Hepatocyte (in vitro differentiated cells): ENCODE results near the gene RNF168. TPM values are rescaled to one million over a fixed set of nuclear protein-coding genes. Genes with fewer than 3 reads are reported as not detected.

ENCODE experiments used
- DNase-seq: peaks from one replicate; pipeline ENCODE4 v3.0.0-alpha.2; 2016; ENCODE audit warnings: low spot score
- H2AFZ ChIP-seq: fragments of 200-600 bp; sonication (generic); 2 replicates; pipeline ENCODE4 v1.6.0; 2016; ENCODE audit warnings: antibody characterized with exemption, mild to moderate bottlenecking
- H3K27ac ChIP-seq: fragments of 200-600 bp; sonication (generic); 2 replicates; pipeline ENCODE4 v1.5.1; 2016; ENCODE audit warnings: mild to moderate bottlenecking
- H3K27me3 ChIP-seq: fragments of 200-600 bp; sonication (generic); 2 replicates; pipeline ENCODE4 v1.6.1; 2016
- H3K36me3 ChIP-seq: fragments of 200-600 bp; sonication (generic); replicated peaks from 2 replicates; pipeline ENCODE4 v1.5.1; 2016; ENCODE audit warnings: low read depth; ENCODE audit not compliant: insufficient read depth
- H3K4me1 ChIP-seq: fragments of 200-600 bp; sonication (generic); 2 replicates; pipeline ENCODE4 v1.5.1; 2016; ENCODE audit warnings: mild to moderate bottlenecking, moderate library complexity; ENCODE audit not compliant: insufficient read depth
- H3K4me2 ChIP-seq: fragments of 200-600 bp; sonication (generic); 2 replicates; pipeline ENCODE4 v1.6.0; 2016
- H3K4me3 ChIP-seq: fragments of 200-600 bp; sonication (generic); 2 replicates; pipeline ENCODE4 v1.5.1; 2016; ENCODE audit warnings: mild to moderate bottlenecking
- H3K79me2 ChIP-seq: fragments of 200-600 bp; sonication (generic); 2 replicates; pipeline ENCODE4 v1.6.0; 2017; ENCODE audit warnings: mild to moderate bottlenecking
- H3K9me2 ChIP-seq: fragments of 200-600 bp; sonication (generic); replicated peaks from 2 replicates; pipeline ENCODE4 v1.6.0; 2017; ENCODE audit warnings: mild to moderate bottlenecking; ENCODE audit not compliant: insufficient read depth
- H3K9me3 ChIP-seq: fragments of 200-600 bp; sonication (generic); 2 replicates; pipeline ENCODE4 v1.5.1; 2016; ENCODE audit warnings: low read depth, mild to moderate bottlenecking
- H4K20me1 ChIP-seq: fragments of 200-600 bp; sonication (generic); 2 replicates; pipeline ENCODE4 v1.6.0; 2016; ENCODE audit warnings: mild to moderate bottlenecking; ENCODE audit not compliant: insufficient read depth, poor library complexity, severe bottlenecking
- EZH2 ChIP-seq: fragments of 200-600 bp; sonication (generic); IDR thresholded peaks from 2 replicates; pipeline ENCODE4 v1.6.1; 2016; ENCODE audit warnings: antibody characterized with exemption, mild to moderate bottlenecking, borderline replicate concordance
- EZH2phosphoT487 ChIP-seq: fragments of 200-600 bp; sonication (generic); IDR thresholded peaks from one replicate; pipeline ENCODE4 v1.6.1; 2018; ENCODE audit warnings: antibody characterized with exemption, mild to moderate bottlenecking, low read depth, moderate library complexity; ENCODE audit not compliant: unreplicated experiment, severe bottlenecking
- WGBS: methylation state at CpG from one replicate; pipeline ENCODE4 v1.1.6; 2016; ENCODE audit warnings: low lambda C conversion rate; ENCODE audit errors: missing lambda C conversion rate; 5-methylcytosine and 5-hydroxymethylcytosine counted together
- polyA plus RNA-seq: library from polyadenylated mRNA; unstranded; fragments of >200 nt; fragmentation: Nextera tagmentation; extraction: Ambion mirVana; gene quantifications from 2 replicates; pipeline ENCODE4 v1.2.1, GENCODE V29; 2016
- total RNA-seq: library from RNA; depleted of rRNA; stranded (reverse); fragments of >200 nt; gene quantifications from 2 replicates; pipeline ENCODE4 v1.2.3, GENCODE V29; 2014
- TF ChIP-seq, protein P1 (sequence below): fragments of 200-600 bp; sonication (generic); IDR thresholded peaks from 2 replicates; pipeline ENCODE4 v1.5.1; 2016; ENCODE audit warnings: antibody characterized with exemption, mild to moderate bottlenecking; ENCODE audit not compliant: poor library complexity

The RNF168 gene
- total and polyA plus RNA-seq, 2 experiments from 2014 or later: 5.3 to 13.5 TPM

- H3K36me3 ChIP-seq: no peaks in the 10 kb centered on the region
- H3K79me2 ChIP-seq: no peaks in the 10 kb centered on the region
- no peaks in the 10 kb centered on the region for H3K4me1 ChIP-seq
- H2AFZ ChIP-seq: no peak overlapping the region
- no peaks in the 10 kb centered on the region for H3K27me3 ChIP-seq
- H3K4me3 ChIP-seq: no peak overlapping the region
- H3K9me3 ChIP-seq: no peaks in the 10 kb centered on the region
- TF ChIP-seq, protein P1, sequence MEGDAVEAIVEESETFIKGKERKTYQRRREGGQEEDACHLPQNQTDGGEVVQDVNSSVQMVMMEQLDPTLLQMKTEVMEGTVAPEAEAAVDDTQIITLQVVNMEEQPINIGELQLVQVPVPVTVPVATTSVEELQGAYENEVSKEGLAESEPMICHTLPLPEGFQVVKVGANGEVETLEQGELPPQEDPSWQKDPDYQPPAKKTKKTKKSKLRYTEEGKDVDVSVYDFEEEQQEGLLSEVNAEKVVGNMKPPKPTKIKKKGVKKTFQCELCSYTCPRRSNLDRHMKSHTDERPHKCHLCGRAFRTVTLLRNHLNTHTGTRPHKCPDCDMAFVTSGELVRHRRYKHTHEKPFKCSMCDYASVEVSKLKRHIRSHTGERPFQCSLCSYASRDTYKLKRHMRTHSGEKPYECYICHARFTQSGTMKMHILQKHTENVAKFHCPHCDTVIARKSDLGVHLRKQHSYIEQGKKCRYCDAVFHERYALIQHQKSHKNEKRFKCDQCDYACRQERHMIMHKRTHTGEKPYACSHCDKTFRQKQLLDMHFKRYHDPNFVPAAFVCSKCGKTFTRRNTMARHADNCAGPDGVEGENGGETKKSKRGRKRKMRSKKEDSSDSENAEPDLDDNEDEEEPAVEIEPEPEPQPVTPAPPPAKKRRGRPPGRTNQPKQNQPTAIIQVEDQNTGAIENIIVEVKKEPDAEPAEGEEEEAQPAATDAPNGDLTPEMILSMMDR: no peak
- no peak for TF ChIP-seq EZH2
- TF ChIP-seq EZH2phosphoT487: no peak
- no peak for DNase-seq
- 71% methylated on average over 4 of the region's 4 CpGs for WGBS
- no peaks in the 10 kb centered on the region for H3K9me2 ChIP-seq
- no peak overlapping the region for H3K27ac ChIP-seq
- H3K4me2 ChIP-seq: no peak overlapping the region
- no peaks in the 10 kb centered on the region for H4K20me1 ChIP-seq
Measured at GRCh38 chr3:196531418-196531817, 27.9 kb upstream of the RNF168 start.

- peak; percentile 84 for DNase-seq
- no peak overlapping the region for H3K27ac ChIP-seq
- 12% methylated on average over 49 of the region's 52 CpGs for WGBS
- H3K4me1 ChIP-seq: no peaks in the 10 kb centered on the region
- H3K4me2 ChIP-seq: peak overlapping the region; percentile 79
- H3K9me2 ChIP-seq: no peaks in the 10 kb centered on the region
- peak overlapping the region; percentile 90 for H2AFZ ChIP-seq
- TF ChIP-seq, protein P1: peak; percentile 65
- TF ChIP-seq EZH2 (no peak), EZH2phosphoT487 (no peak)
- no peaks in the 10 kb centered on the region for H3K36me3 ChIP-seq
- no peaks in the 10 kb centered on the region for H4K20me1 ChIP-seq
- H3K27me3 ChIP-seq: no peaks in the 10 kb centered on the region
- H3K4me3 ChIP-seq: peak overlapping the region; percentile 29
- no peaks in the 10 kb centered on the region for H3K79me2 ChIP-seq
- no peaks in the 10 kb centered on the region for H3K9me3 ChIP-seq
Measured at GRCh38 chr3:196528639-196529233, 25.2 kb upstream of the RNF168 start.

DNA sequence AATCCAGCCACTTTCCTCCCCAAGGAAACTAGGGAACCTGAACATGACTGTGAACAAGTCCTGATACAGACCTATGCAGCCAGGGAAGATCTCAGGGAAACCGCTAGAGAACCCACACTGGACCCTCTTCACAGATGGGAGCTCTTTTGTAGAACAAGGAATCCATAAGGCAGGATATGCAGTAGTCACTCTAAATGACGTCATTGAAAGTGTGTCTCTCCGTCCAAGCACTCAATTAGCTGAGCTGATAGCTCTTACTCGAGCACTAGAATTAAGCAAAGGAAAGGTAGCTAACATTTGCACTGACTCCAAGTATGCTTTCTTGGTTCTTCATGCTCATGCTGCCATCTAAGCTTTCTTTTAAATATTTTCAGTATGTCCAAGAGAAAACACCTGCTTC lies 21.6 kb upstream of the RNF168 start:
- no peak overlapping the region for H3K4me3 ChIP-seq
- no peak overlapping the region for H3K27ac ChIP-seq
- no peak for DNase-seq
- TF ChIP-seq EZH2 (no peak), EZH2phosphoT487 (no peak)
- TF ChIP-seq, protein P1: no peak
- no peaks in the 10 kb centered on the region for H3K27me3 ChIP-seq
- H3K9me3 ChIP-seq: no peaks in the 10 kb centered on the region
- H3K36me3 ChIP-seq: no peaks in the 10 kb centered on the region
- H3K4me2 ChIP-seq: no peak overlapping the region
- WGBS: 87% methylated on average over 4 of the region's 4 CpGs
- H2AFZ ChIP-seq: no peak overlapping the region
- no peaks in the 10 kb centered on the region for H4K20me1 ChIP-seq
- no peaks in the 10 kb centered on the region for H3K4me1 ChIP-seq
- H3K79me2 ChIP-seq: no peaks in the 10 kb centered on the region
- H3K9me2 ChIP-seq: no peaks in the 10 kb centered on the region

- H3K79me2 ChIP-seq: no peaks in the 10 kb centered on the region
- H3K27me3 ChIP-seq: no peaks in the 10 kb centered on the region
- 66% methylated on average over 5 of the region's 5 CpGs for WGBS
- H3K4me2 ChIP-seq: no peak overlapping the region
- no peaks in the 10 kb centered on the region for H3K4me1 ChIP-seq
- no peaks in the 10 kb centered on the region for H3K9me2 ChIP-seq
- TF ChIP-seq EZH2 (no peak), EZH2phosphoT487 (no peak)
- TF ChIP-seq, protein P1: no peak
- H3K9me3 ChIP-seq: no peaks in the 10 kb centered on the region
- H2AFZ ChIP-seq: no peak overlapping the region
- no peaks in the 10 kb centered on the region for H4K20me1 ChIP-seq
- no peak overlapping the region for H3K27ac ChIP-seq
- no peak overlapping the region for H3K4me3 ChIP-seq
- no peaks in the 10 kb centered on the region for H3K36me3 ChIP-seq
- DNase-seq: no peak
Measured at GRCh38 chr3:196524527-196524926, 21.0 kb upstream of the RNF168 start.
